DOHH2 (cell line): ENCODE data around the gene IL17F.

ENCODE experiments used
- H3F3A ChIP-seq: fragments of 200-600 bp; sonication (generic), shearing (Covaris generic); 2 replicates; pipeline ENCODE4 v1.6.0; 2016; ENCODE audit warnings: antibody characterized with exemption, mild to moderate bottlenecking; ENCODE audit not compliant: control insufficient read depth, insufficient read depth
- H3K27ac ChIP-seq: fragments of 200-600 bp; sonication (generic); 2 replicates; pipeline ENCODE4 v1.5.1; 2014; ENCODE audit warnings: low read depth, mild to moderate bottlenecking, low read length, moderate library complexity
- H3K27me3 ChIP-seq: fragments of 200-600 bp; sonication (generic); 2 replicates; pipeline ENCODE4 v1.6.1; 2014; ENCODE audit warnings: mild to moderate bottlenecking, low read length, mixed read lengths; ENCODE audit not compliant: control insufficient read depth
- H3K36me3 ChIP-seq: fragments of 200-600 bp; sonication (generic); 2 replicates; pipeline ENCODE4 v1.6.1; 2014; ENCODE audit warnings: mild to moderate bottlenecking, low read length, moderate library complexity, mixed read lengths; ENCODE audit not compliant: control insufficient read depth
- H3K4me1 ChIP-seq: fragments of 200-600 bp; sonication (generic); 2 replicates; pipeline ENCODE4 v1.6.1; 2014; ENCODE audit warnings: mild to moderate bottlenecking, low read length, mixed read lengths; ENCODE audit not compliant: control insufficient read depth
- H3K4me2 ChIP-seq: fragments of 200-600 bp; sonication (generic); 2 replicates; pipeline ENCODE4 v1.6.0; 2014; ENCODE audit warnings: mild to moderate bottlenecking, low read length, moderate library complexity
- H3K4me3 ChIP-seq: fragments of 200-600 bp; sonication (generic); 2 replicates; pipeline ENCODE4 v1.5.1; 2014; ENCODE audit warnings: mild to moderate bottlenecking, low read length, mixed read lengths
- H3K79me2 ChIP-seq: fragments of 200-600 bp; sonication (generic); 2 replicates; pipeline ENCODE4 v1.6.1; 2014; ENCODE audit warnings: mild to moderate bottlenecking, low read length, mixed read lengths; ENCODE audit not compliant: control insufficient read depth
- H3K9me2 ChIP-seq: fragments of 200-600 bp; sonication (generic); replicated peaks from 2 replicates; pipeline ENCODE4 v1.6.1; 2014; ENCODE audit warnings: mild to moderate bottlenecking, low read length, mixed read lengths; ENCODE audit not compliant: control insufficient read depth
- H3K9me3 ChIP-seq: fragments of 200-600 bp; sonication (generic); 2 replicates; pipeline ENCODE4 v1.6.1; 2014; ENCODE audit warnings: antibody characterized with exemption, low read length, mixed read lengths; ENCODE audit not compliant: control insufficient read depth, insufficient read depth
- H4K20me1 ChIP-seq: fragments of 200-600 bp; sonication (generic); 2 replicates; pipeline ENCODE4 v1.6.0; 2014; ENCODE audit warnings: low read depth, mild to moderate bottlenecking, antibody characterized with exemption, low read length, moderate library complexity; ENCODE audit not compliant: control insufficient read depth, insufficient read depth
- CTCF ChIP-seq: fragments of 200-600 bp; sonication (generic); IDR thresholded peaks from one replicate; pipeline ENCODE4 v1.5.1; 2014; ENCODE audit warnings: antibody characterized with exemption, mild to moderate bottlenecking, low read depth, low read length; ENCODE audit not compliant: poor library complexity, severe bottlenecking
- EZH2phosphoT487 ChIP-seq: fragments of 200-600 bp; sonication (generic); IDR thresholded peaks from 2 replicates; pipeline ENCODE4 v1.6.1; 2017; ENCODE audit warnings: borderline replicate concordance, mild to moderate bottlenecking, antibody characterized with exemption, low read length, moderate library complexity, mixed read lengths

The IL17F gene

GRCh38 chr6:52251113-52251512 lies 6.8 kb upstream of the IL17F start:
- H3F3A ChIP-seq, result no peaks in the 10 kb centered on the region
- H3K9me2 ChIP-seq, result no peaks in the 10 kb centered on the region
- H3K79me2 ChIP-seq, result no peaks in the 10 kb centered on the region
- no peaks in the 10 kb centered on the region for H3K36me3 ChIP-seq
- H3K9me3 ChIP-seq, result no peaks in the 10 kb centered on the region
- no peak overlapping the region for H3K27ac ChIP-seq
- TF ChIP-seq EZH2phosphoT487 (no peak), CTCF (no peak)
- no peak overlapping the region for H3K4me3 ChIP-seq
- no peaks in the 10 kb centered on the region for H3K4me1 ChIP-seq
- no peaks in the 10 kb centered on the region for H4K20me1 ChIP-seq
- peaks cover 35% of the 10 kb centered on the region for H3K27me3 ChIP-seq
- no peak overlapping the region for H3K4me2 ChIP-seq

GRCh38 chr6:52249078-52249477 lies 4.8 kb upstream of the IL17F start:
- H3K36me3 ChIP-seq, result no peaks in the 10 kb centered on the region
- H3K4me2 ChIP-seq, result no peak overlapping the region
- TF ChIP-seq EZH2phosphoT487, result no peak
- no peak for TF ChIP-seq CTCF
- no peaks in the 10 kb centered on the region for H3K9me2 ChIP-seq
- no peak overlapping the region for H3K27ac ChIP-seq
- peaks cover 27% of the 10 kb centered on the region for H3K27me3 ChIP-seq
- H4K20me1 ChIP-seq, result no peaks in the 10 kb centered on the region
- no peaks in the 10 kb centered on the region for H3F3A ChIP-seq
- no peaks in the 10 kb centered on the region for H3K9me3 ChIP-seq
- no peaks in the 10 kb centered on the region for H3K79me2 ChIP-seq
- no peak overlapping the region for H3K4me3 ChIP-seq
- H3K4me1 ChIP-seq, result no peaks in the 10 kb centered on the region

- no peaks in the 10 kb centered on the region for H3K36me3 ChIP-seq
- no peak overlapping the region for H3K4me3 ChIP-seq
- H3K79me2 ChIP-seq, result no peaks in the 10 kb centered on the region
- H3K4me2 ChIP-seq, result no peak overlapping the region
- H4K20me1 ChIP-seq, result no peaks in the 10 kb centered on the region
- no peaks in the 10 kb centered on the region for H3F3A ChIP-seq
- H3K9me3 ChIP-seq, result no peaks in the 10 kb centered on the region
- no peaks in the 10 kb centered on the region for H3K4me1 ChIP-seq
- peaks cover 18% of the 10 kb centered on the region; the same call in 1 of the 2 replicates for H3K27me3 ChIP-seq
- TF ChIP-seq CTCF, result no peak
- no peak for TF ChIP-seq EZH2phosphoT487
- H3K27ac ChIP-seq, result no peak overlapping the region
- H3K9me2 ChIP-seq, result no peaks in the 10 kb centered on the region
Measured at GRCh38 chr6:52245425-52245824, 1.1 kb upstream of the IL17F start.

- Histone ChIP-seq H3F3A (no peaks in the 10 kb centered on the region), H3K27me3 (peaks cover 7% of the 10 kb centered on the region; the same call in 1 of the 2 replicates), H3K4me2 (no peak overlapping the region), H4K20me1 (no peaks in the 10 kb centered on the region), H3K27ac (no peak overlapping the region), H3K4me3 (no peak overlapping the region), H3K9me3 (no peaks in the 10 kb centered on the region), H3K79me2 (no peaks in the 10 kb centered on the region), H3K9me2 (no peaks in the 10 kb centered on the region), H3K36me3 (no peaks in the 10 kb centered on the region), H3K4me1 (no peaks in the 10 kb centered on the region)
- no peak for TF ChIP-seq CTCF
Measured at GRCh38 chr6:52243282-52243893, 912 bp downstream of the IL17F start.
